HG03039 (cell line): ENCODE results near the gene TET2.
A peak's percentile ranks its signal among the peaks of the same experiment; 100 is the strongest.
"Not testable (repeated sequence)": the region's sequence is repeated elsewhere in the genome, so short reads cannot be mapped to it uniquely, and the experiment has no call there.

Experiments used
- ATAC-seq: cut with Tn5 transposase; IDR thresholded peaks from one replicate; pipeline ENCODE4 v1.9.1; 2021; ENCODE audit warnings: mild to moderate bottlenecking, moderate library complexity; ENCODE audit not compliant: unreplicated experiment

TET2 gene

DNA sequence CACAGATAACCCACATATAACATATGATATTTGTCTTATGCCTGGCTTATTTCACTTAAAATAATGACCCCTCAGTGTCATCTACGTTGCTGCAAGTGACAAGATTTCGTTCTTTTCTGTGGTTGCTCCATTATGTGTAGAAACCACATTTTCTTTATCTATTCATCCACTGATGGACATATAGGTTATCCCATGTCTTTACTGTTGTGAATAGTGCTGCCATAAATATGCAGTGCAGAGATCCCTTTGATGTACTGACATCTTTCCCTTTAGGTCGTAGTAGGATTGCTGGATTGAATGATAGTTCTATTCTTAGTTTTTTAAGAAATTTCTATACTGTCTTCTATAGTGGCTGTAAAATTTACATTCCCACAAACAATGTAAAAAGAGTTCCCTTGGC is 135.8 kb downstream of the TET2 start:
- no peak for ATAC-seq

DNA sequence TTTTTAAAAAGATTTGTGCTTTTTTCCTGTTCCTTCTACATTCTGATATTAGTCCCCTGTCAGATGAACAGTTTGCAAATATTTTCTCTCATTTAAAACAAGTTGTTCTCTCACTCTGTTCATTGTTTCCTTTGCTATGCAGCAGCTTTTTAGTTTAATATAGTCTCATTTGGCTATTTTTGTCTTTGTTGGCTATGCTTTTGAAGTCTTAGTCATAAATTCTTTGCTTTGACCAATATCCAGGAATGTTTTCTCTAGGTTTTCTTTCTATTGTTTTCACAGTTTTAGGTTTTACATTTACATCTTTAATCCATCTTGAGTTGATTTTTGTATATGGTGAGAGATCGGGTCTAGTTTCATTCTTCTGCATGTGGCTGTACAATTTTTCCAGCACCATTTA is 136.8 kb downstream of the TET2 start:
- no peak for ATAC-seq

DNA sequence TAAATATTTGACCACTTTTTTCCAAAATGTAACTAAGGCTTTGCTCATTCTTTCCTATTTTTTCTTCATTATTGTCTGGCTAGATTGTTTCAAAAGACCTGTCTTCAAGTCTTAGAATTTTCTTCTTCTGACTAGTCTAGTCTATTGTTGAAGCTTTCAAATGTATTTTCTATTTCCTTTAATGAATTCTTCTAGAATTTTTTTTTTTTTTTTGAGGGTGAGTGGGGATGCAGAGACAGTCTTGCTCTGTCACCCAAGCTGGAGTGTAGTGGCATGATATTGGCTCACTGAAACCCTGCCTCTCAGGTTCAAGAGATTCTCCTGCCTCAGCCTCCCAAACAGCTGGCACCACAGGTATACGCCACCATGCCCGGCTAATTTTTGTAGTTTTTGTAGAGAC is 141.4 kb downstream of the TET2 start:
- ATAC-seq, result no peak

DNA sequence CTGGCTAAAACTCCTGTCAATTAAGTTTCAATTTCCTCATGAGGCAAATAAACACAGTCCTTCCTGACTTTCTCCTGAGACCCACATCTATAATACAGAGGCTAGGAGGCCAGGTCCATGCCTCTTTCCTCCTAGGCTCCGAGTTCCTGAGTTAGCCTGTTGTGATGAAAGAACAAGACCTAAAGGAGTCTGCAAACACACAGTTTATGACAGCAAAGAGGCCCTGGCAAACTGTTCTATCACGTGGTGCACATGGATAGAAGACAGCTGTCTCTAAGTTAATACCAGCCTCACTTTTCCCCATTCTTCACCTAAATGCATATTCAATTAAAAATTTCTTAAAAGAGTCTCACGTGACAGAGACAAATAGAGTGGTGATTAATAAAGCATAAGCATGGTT is 145.2 kb downstream of the TET2 start:
- ATAC-seq, result no peak

DNA sequence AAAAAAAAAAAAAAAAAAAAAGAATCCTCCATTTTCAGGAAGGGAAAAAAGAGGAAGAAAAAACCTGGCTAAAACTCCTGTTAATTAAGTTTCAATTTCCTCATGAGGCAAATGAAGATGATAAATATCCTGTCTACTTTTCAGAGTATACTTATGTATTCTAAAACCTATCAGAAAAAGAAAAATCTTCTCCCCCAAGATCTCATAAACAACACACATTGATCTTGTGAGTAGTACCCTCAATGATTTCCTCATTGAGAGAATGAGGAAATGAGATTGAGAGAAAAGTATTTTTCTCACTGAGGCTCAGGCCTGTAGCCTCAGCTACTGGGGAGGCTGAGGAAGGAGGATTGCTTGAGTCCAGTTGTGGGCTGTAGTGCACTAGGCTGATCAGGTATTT is 146.7 kb downstream of the TET2 start:
- ATAC-seq, result no peak

DNA sequence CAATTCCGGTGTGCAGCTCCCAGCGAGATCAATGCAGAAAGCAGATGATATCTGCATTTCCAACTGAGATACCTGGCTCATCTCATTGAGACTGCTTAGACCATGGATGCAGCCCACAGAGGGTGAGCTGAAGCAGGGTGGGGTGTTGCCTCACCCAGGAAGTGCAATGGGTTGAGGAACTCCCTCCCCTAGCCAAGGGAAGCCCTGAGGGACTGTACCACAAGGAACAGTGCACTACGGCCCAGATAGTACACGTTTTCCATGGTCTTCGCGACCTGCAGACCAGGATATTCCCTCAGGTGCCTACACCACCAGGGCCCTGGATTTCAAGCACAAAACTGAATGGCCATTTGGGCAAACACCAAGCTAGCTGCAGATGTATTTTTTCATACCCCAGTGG is 150.0 kb downstream of the TET2 start:
- no peak for ATAC-seq

DNA sequence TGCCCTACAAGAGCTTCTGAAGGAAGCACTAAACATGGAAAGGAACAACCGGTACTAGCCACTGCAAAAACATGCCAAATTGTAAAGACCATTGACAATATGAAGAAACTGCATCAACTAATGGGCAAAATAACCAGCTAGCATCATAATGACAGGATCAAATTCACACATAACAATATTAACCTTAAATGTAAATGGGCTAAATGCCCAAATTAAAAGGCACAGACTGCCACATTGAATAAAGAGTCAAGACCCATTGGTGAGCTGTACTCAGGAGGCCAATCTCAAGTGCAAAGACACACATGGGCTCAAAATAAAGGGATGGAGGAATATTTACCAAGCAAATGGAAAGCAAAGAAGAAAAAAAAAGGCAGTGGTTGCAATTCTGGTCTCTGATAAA is 152.4 kb downstream of the TET2 start:
- ATAC-seq, result not testable (repeated sequence)

DNA sequence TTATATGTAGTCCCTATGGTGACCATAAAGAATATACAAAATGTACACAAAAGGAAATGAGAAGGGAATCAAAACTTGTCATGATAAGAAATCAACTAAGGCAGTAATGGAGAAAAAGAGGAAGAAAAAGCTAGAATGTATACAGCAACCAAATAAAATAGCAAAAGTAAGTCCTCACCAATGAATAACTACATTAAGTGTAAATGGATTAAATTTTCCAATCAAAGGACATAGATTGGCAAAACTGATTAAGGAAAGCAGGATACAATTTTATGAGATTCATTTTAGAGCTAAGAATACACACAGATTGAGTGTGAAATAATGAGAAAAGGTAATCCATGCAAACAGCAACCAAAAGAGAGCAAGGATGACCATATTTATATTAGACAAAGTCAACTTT is 157.4 kb downstream of the TET2 start:
- ATAC-seq, result no peak

DNA sequence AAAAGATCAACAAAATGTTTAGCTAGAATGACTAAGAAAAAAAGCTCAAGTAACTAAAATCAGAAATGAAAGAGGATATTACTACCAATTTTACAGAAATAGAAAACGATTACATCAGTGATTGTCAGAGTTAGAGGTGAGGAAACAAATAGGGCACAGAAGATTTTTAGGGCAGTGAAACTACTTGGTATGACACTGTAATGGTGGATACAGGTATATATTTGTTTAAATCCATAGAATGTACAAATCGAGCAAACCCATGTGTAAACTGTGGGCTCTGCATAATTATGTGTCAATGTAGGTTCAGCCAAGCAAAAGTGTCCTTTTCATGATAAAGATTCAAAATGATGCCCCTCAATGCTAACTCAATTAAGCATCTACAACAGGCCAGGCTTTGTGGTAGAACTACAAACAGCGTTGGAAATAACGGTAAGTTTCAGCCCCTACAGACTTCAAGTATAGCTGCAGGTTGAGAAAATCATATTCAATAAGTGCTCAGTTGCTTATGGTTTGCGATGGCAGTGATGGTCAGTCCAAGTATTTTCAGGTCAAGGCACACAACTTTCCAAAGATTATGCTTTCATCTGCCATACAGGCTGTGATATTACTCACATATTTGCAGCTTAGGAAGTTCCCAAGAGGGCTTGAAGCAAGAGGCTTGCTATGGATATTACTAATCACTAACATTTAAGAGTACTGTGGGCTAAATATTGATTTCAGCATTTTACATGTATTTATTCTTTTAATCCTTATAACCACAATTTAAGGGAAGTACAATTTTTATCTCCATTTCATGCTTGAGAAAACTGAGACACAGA is 158.6 kb downstream of the TET2 start:
- ATAC-seq, result peak; percentile 37

DNA sequence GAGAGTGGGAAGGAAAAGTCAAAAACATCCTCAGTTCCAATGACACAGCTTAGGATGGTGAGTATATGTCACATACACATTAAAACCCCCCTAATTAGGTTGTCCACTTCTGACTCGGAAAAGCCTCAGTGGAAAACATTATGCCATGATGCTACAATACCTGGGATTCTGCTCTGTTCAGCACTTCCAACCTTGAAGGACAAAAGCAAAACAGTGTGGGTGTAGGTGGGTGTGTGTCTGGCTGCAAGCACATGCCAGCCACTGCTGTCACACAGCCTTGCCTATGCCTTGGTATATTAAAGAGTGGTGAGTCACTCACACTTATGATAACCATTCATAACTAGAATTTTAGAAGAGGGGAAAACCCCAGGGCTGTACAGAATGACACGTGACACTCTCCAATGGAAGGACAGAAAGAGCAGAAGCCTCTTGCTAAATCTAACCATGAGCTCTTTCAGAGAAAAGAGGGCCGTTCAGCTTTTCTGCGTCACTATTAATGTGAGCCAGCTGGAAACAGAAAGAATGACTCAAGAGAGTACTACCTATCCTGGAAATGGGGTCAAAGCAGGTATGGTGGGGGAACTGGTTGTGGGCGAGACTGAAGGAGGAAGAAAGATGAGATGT is 159.6 kb downstream of the TET2 start:
- peak; percentile 89 for ATAC-seq

DNA sequence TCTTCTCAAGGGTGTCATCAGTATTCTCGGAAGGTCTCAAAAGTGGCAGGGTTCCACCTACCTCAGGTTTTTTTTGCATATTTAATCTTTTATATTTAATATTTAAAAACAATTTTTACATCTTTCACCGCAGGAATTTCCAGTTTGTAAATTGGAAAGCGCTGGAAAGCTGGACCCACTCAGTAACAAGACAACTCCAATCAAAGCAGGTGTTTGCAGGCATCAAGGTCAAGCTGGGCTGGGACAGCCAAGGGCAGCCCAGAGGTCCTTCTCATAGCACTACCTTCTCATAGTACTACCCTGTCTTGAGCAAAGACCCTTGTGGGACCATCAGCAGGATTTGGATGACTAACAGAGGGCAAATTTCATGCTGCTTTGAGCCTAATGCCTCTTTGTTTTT is 160.1 kb downstream of the TET2 start:
- no peak for ATAC-seq

DNA sequence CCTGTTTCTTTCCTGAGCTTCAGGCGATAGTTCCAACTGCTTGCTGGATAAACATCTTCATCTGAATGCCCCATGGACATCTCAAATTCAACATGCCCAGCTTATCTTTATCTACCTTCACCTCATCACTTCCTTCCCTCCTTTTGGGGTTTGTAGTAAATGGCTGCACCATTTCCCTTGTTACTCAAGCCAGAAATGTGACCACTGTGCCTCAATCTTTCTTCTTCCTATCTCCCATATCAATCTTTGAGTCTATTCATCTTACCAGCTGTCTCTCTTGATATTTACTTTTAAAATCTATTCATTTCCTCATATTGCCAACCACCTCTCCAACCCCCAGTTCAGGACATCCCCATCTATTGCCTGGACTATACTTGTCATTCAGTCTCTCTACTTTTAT is 171.8 kb downstream of the TET2 start:
- ATAC-seq, result no peak

DNA sequence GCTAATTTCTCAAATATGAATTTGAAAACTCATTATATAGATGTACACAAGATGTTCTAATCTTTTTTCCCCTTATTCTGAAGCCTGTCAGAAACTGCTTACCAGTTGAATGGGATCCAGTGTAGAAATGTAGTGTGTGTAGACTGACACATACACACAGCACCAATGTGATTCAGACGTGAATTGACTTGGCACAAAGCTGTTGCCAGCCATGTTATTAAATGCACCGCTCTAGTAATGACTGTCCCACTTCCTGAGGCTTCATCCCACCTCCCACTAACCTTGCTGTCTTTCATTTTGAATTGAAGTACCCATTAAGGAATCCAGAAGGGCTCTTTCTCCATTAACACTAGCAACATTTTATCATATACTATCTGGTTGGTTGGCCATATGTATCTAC is 180.5 kb downstream of the TET2 start:
- no peak for ATAC-seq

DNA sequence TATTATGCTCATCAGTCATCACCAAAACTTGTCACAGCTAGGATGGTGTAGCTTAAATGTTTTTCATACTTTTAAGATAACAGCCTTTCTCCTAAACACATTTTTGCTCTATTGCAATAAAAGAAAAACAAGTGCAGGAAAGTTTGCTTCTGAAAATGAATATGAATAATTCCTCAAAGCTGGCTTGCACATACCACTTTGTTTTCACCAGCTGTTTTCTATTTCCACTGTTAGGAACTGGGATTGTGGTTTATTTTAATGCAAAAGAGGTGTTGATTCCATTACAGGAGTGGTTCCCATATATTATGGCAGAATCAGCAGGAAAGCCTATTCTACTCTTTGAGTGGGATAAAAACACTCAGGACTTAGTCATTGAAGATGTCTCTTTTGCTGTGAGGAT is 181.3 kb downstream of the TET2 start:
- ATAC-seq, result no peak

DNA sequence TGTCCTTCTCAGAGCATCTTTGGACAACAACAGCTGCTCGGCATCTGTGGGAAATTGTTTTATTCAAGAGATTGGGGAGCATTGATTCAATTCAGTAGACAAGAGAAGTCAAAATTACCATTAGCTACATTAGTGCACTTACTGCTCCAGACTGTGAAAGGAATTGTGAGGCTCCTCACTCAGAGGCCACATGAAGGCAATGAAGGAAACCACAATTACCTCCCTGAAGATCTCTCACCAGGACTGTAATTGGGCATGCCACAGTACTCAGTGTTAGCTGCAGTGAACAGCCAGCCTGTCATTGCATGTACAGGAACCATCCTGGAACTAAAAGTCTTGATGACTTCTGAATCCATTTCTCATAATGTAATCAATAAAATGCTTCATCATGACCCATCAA is 182.4 kb downstream of the TET2 start:
- ATAC-seq, result no peak
